Progenitor cell of endocrine pancreas (in vitro differentiated cells): ENCODE results near the gene AHCYL1. TPM values are rescaled to one million over a fixed set of nuclear protein-coding genes. Genes with fewer than 3 reads are reported as not detected.

Experiments
- DNase-seq: peaks from one replicate; pipeline ENCODE4 v3.0.0; 2021; ENCODE audit warnings: low spot score; ENCODE audit not compliant: unreplicated experiment
- H3K27ac Mint-ChIP-seq: 2 replicates; pipeline ENCODE4 v1.8.0; 2021; ENCODE audit warnings: mild to moderate bottlenecking, moderate library complexity, mixed read lengths
- H3K27me3 Mint-ChIP-seq: 2 replicates; pipeline ENCODE4 v1.8.0; 2021; ENCODE audit warnings: mixed read lengths
- H3K36me3 Mint-ChIP-seq: 2 replicates; pipeline ENCODE4 v1.8.0; 2022; ENCODE audit warnings: mixed read lengths; ENCODE audit not compliant: insufficient read depth
- H3K4me1 Mint-ChIP-seq: 2 replicates; pipeline ENCODE4 v1.8.0; 2021; ENCODE audit warnings: low read depth, mixed read lengths
- H3K4me3 Mint-ChIP-seq: 2 replicates; pipeline ENCODE4 v1.8.0; 2021; ENCODE audit warnings: low read depth, mild to moderate bottlenecking, moderate library complexity, mixed read lengths
- H3K9me3 Mint-ChIP-seq: 2 replicates; pipeline ENCODE4 v1.8.0; 2021; ENCODE audit warnings: low read depth, mixed read lengths
- CTCF ChIP-seq: fragments of 200-600 bp; sonication (generic); IDR thresholded peaks from one replicate; pipeline ENCODE4 v1.5.0; 2021; ENCODE audit warnings: antibody characterized with exemption, mild to moderate bottlenecking; ENCODE audit not compliant: unreplicated experiment
- total RNA-seq: library from RNA; stranded (reverse); gene quantifications from 2 replicates; pipeline ENCODE4 v1.2.1, GENCODE V29; 2021

Gene AHCYL1
- total RNA-seq, 1 donor from 2014 or later, result 90.2 TPM

GRCh38 chr1:109963864-109964263 lies 20.7 kb upstream of the AHCYL1 start:
- Mint-ChIP-seq H3K36me3 (peaks cover 2% of the 10 kb centered on the region), H3K4me3 (no peak overlapping the region), H3K27ac (no peak overlapping the region), H3K27me3 (no peaks in the 10 kb centered on the region), H3K9me3 (peaks cover 7% of the 10 kb centered on the region), H3K4me1 (peaks cover 18% of the 10 kb centered on the region)
- TF ChIP-seq CTCF, result no peak
- no peak for DNase-seq

- peaks cover 7% of the 10 kb centered on the region for H3K9me3 Mint-ChIP-seq
- no peaks in the 10 kb centered on the region for H3K27me3 Mint-ChIP-seq
- no peak overlapping the region for H3K27ac Mint-ChIP-seq
- no peak overlapping the region for H3K4me3 Mint-ChIP-seq
- peaks cover 2% of the 10 kb centered on the region for H3K36me3 Mint-ChIP-seq
- no peaks in the 10 kb centered on the region for H3K4me1 Mint-ChIP-seq
- DNase-seq, result no peak
- no peak for TF ChIP-seq CTCF
Measured at GRCh38 chr1:109969146-109969829, 15.3 kb upstream of the AHCYL1 start.

GRCh38 chr1:109969907-109970306 lies 14.7 kb upstream of the AHCYL1 start:
- peaks cover 2% of the 10 kb centered on the region for H3K36me3 Mint-ChIP-seq
- H3K27me3 Mint-ChIP-seq, result no peaks in the 10 kb centered on the region
- H3K9me3 Mint-ChIP-seq, result peaks cover 7% of the 10 kb centered on the region
- H3K4me1 Mint-ChIP-seq, result no peaks in the 10 kb centered on the region
- H3K27ac Mint-ChIP-seq, result no peak overlapping the region
- no peak for TF ChIP-seq CTCF
- no peak for DNase-seq
- no peak overlapping the region for H3K4me3 Mint-ChIP-seq

GRCh38 chr1:109971559-109971958 lies 13.0 kb upstream of the AHCYL1 start:
- Mint-ChIP-seq H3K4me3 (no peak overlapping the region), H3K27me3 (no peaks in the 10 kb centered on the region), H3K9me3 (no peaks in the 10 kb centered on the region), H3K36me3 (no peaks in the 10 kb centered on the region), H3K27ac (no peak overlapping the region), H3K4me1 (no peaks in the 10 kb centered on the region)
- no peak for DNase-seq
- TF ChIP-seq CTCF, result no peak

- H3K36me3 Mint-ChIP-seq, result no peaks in the 10 kb centered on the region
- no peaks in the 10 kb centered on the region for H3K4me1 Mint-ChIP-seq
- DNase-seq, result no peak
- H3K9me3 Mint-ChIP-seq, result no peaks in the 10 kb centered on the region
- no peak overlapping the region for H3K4me3 Mint-ChIP-seq
- H3K27ac Mint-ChIP-seq, result no peak overlapping the region
- H3K27me3 Mint-ChIP-seq, result no peaks in the 10 kb centered on the region
- no peak for TF ChIP-seq CTCF
Measured at GRCh38 chr1:109974191-109974590, 10.4 kb upstream of the AHCYL1 start.
